LoVo (cell line): ENCODE results near the gene NR4A1.

Experiments
- DNase-seq: peaks from one replicate; pipeline ENCODE4 v3.0.0-alpha.2; 2016; ENCODE audit warnings: low spot score

NR4A1 gene

GRCh38 chr12:52058631-52059361, 7.6 kb downstream of the NR4A1 start:
- DNase-seq, result no peak

- DNase-seq, result no peak
Measured at GRCh38 chr12:52059582-52060497, 8.6 kb downstream of the NR4A1 start.

- no peak for DNase-seq
Measured at GRCh38 chr12:52060498-52061177, 9.4 kb downstream of the NR4A1 start.

GRCh38 chr12:52061470-52062166, 10.4 kb downstream of the NR4A1 start:
- no peak for DNase-seq

- no peak for DNase-seq
Measured at GRCh38 chr12:52062167-52063081, 11.2 kb downstream of the NR4A1 start.

- no peak for DNase-seq
Measured at GRCh38 chr12:52063082-52063924, 12.1 kb downstream of the NR4A1 start.

- DNase-seq, result no peak
Measured at GRCh38 chr12:52063981-52064649, 12.9 kb downstream of the NR4A1 start.

- no peak for DNase-seq
Measured at GRCh38 chr12:52066346-52067080, 15.3 kb downstream of the NR4A1 start.

GRCh38 chr12:52067081-52067374, 15.8 kb downstream of the NR4A1 start:
- no peak for DNase-seq

- DNase-seq, result peak; percentile 98
Measured at GRCh38 chr12:52069327-52070184, 18.3 kb downstream of the NR4A1 start, which contains the start of gene ATG101. Gene ATG101, plus strand, starts transcription at chr12:52069978. Its CDS starts 3,673 bp downstream, at chr12:52073651.

- no peak for DNase-seq
Measured at GRCh38 chr12:52070185-52070925, 19.1 kb downstream of the NR4A1 start.

GRCh38 chr12:52073531-52074381, 22.5 kb downstream of the NR4A1 start:
- no peak for DNase-seq

GRCh38 chr12:52074971-52075724, 23.9 kb downstream of the NR4A1 start:
- no peak for DNase-seq

- DNase-seq, result no peak
Measured at GRCh38 chr12:52076811-52077210, 25.6 kb downstream of the NR4A1 start.

GRCh38 chr12:52078276-52078675, 27.0 kb downstream of the NR4A1 start:
- no peak for DNase-seq
